Neural cell (in vitro differentiated cells): ENCODE data around the gene CMKLR1. TPM values are rescaled to one million over a fixed set of nuclear protein-coding genes. Genes with fewer than 3 reads are reported as not detected.

Experiments used
- H2AFZ ChIP-seq: fragments of 200-600, 300-800 bp; sonication (generic), shearing (Covaris generic); 2 replicates; pipeline ENCODE4 v1.6.0; 2014; ENCODE audit warnings: low read depth, mild to moderate bottlenecking, antibody characterized with exemption, low read length, moderate library complexity
- H3F3A ChIP-seq: fragments of 200-600 bp; shearing (Covaris generic); 2 replicates; pipeline ENCODE4 v1.6.1; 2016; ENCODE audit warnings: mild to moderate bottlenecking, moderate library complexity, mixed read lengths, antibody characterized with exemption, low read length; ENCODE audit not compliant: insufficient read depth, poor library complexity, severe bottlenecking
- H3K27ac ChIP-seq: fragments of 200-600, 300-800 bp; sonication (generic), shearing (Covaris generic); 2 replicates; pipeline ENCODE4 v1.5.1; 2014; ENCODE audit warnings: mild to moderate bottlenecking, low read length, moderate library complexity
- H3K27me3 ChIP-seq: fragments of 300-800, 200-600 bp; sonication (generic), shearing (Covaris generic); 2 replicates; pipeline ENCODE4 v1.6.0; 2014; ENCODE audit warnings: mild to moderate bottlenecking, low read depth, low read length, moderate library complexity; ENCODE audit not compliant: insufficient read depth
- H3K36me3 ChIP-seq: fragments of 300-800, 200-600 bp; sonication (generic), shearing (Covaris generic); 2 replicates; pipeline ENCODE4 v1.5.1; 2014; ENCODE audit warnings: mild to moderate bottlenecking, antibody characterized with exemption, low read length, moderate library complexity; ENCODE audit not compliant: insufficient read depth
- H3K4me2 ChIP-seq: fragments of 300-800, 200-600 bp; sonication (generic), shearing (Covaris generic); 2 replicates; pipeline ENCODE4 v1.6.0; 2014; ENCODE audit warnings: mild to moderate bottlenecking, low read length
- H3K4me3 ChIP-seq: fragments of 300-800, 200-600 bp; sonication (generic), shearing (Covaris generic); 2 replicates; pipeline ENCODE4 v1.5.1; 2014; ENCODE audit warnings: mild to moderate bottlenecking, low read length, moderate library complexity
- H3K79me2 ChIP-seq: fragments of 200-600 bp; shearing (Covaris generic); replicated peaks from 2 replicates; pipeline ENCODE4 v1.6.0; 2014; ENCODE audit warnings: mild to moderate bottlenecking, low read length, moderate library complexity; ENCODE audit not compliant: insufficient read depth
- H3K9ac ChIP-seq: fragments of 300-800, 200-600 bp; sonication (generic), shearing (Covaris generic); 2 replicates; pipeline ENCODE4 v1.6.1; 2016; ENCODE audit warnings: mild to moderate bottlenecking, low read length, mixed read lengths
- H3K9me2 ChIP-seq: fragments of 200-600 bp; shearing (Covaris generic); 2 replicates; pipeline ENCODE4 v1.6.1; 2016; ENCODE audit warnings: mild to moderate bottlenecking, low read length, mixed read lengths; ENCODE audit not compliant: insufficient read depth
- H3K9me3 ChIP-seq: fragments of 200-600, 300-800 bp; sonication (generic), shearing (Covaris generic); 2 replicates; pipeline ENCODE4 v1.6.1; 2016; ENCODE audit warnings: mild to moderate bottlenecking, mixed run types, low read length, moderate library complexity, mixed read lengths
- H4K20me1 ChIP-seq: fragments of 200-600 bp; shearing (Covaris generic); 2 replicates; pipeline ENCODE4 v1.6.1; 2016; ENCODE audit warnings: mild to moderate bottlenecking, mixed run types; ENCODE audit not compliant: insufficient read depth
- CTCF ChIP-seq: fragments of 450-650 bp; IDR thresholded peaks from 2 replicates; pipeline ENCODE4 v1.5.1; 2014; ENCODE audit warnings: antibody characterized with exemption, mild to moderate bottlenecking, moderate library complexity; ENCODE audit not compliant: poor library complexity, severe bottlenecking
- EP300 ChIP-seq: fragments of 450-650 bp; conservative IDR thresholded peaks from 2 replicates; pipeline ENCODE4 v1.6.1; 2014; ENCODE audit warnings: antibody characterized with exemption, mild to moderate bottlenecking, moderate library complexity; ENCODE audit not compliant: poor library complexity, severe bottlenecking
- EZH2 ChIP-seq: fragments of 200-600, 300-800 bp; shearing (Covaris generic), sonication (generic); IDR thresholded peaks from 2 replicates; pipeline ENCODE4 v1.6.1; 2014; ENCODE audit warnings: antibody characterized with exemption, low read length, borderline replicate concordance, mild to moderate bottlenecking; ENCODE audit not compliant: insufficient read depth, poor library complexity, severe bottlenecking
- MXI1 ChIP-seq: fragments of 450-650 bp; conservative IDR thresholded peaks from 2 replicates; pipeline ENCODE4 v1.6.1; 2014; ENCODE audit warnings: antibody characterized with exemption, mild to moderate bottlenecking; ENCODE audit not compliant: poor library complexity, severe bottlenecking
- POLR2AphosphoS5 ChIP-seq: IDR thresholded peaks from 2 replicates; pipeline ENCODE4 v1.6.1; 2012
- RAD21 ChIP-seq: fragments of 450-650 bp; conservative IDR thresholded peaks from 2 replicates; pipeline ENCODE4 v1.6.1; 2014; ENCODE audit warnings: antibody characterized with exemption, mild to moderate bottlenecking, moderate library complexity
- REST ChIP-seq: IDR thresholded peaks from 2 replicates; pipeline ENCODE4 v1.6.1; 2012; ENCODE audit warnings: borderline replicate concordance
- SMC3 ChIP-seq: fragments of 450-650 bp; conservative IDR thresholded peaks from 2 replicates; pipeline ENCODE4 v1.6.1; 2014; ENCODE audit warnings: antibody characterized with exemption, mild to moderate bottlenecking, moderate library complexity; ENCODE audit not compliant: poor library complexity
- TAF1 ChIP-seq: IDR thresholded peaks from 2 replicates; pipeline ENCODE4 v1.6.1; 2012; ENCODE audit warnings: low read depth
- polyA plus RNA-seq: library from polyadenylated mRNA; depleted of rRNA; stranded (reverse); fragments of >200 nt; gene quantifications from 2 replicates; pipeline ENCODE4 v1.2.3, GENCODE V29; 2014

The CMKLR1 gene
- polyA plus RNA-seq, 1 donor from 2014 or later = 0.06 TPM

DNA sequence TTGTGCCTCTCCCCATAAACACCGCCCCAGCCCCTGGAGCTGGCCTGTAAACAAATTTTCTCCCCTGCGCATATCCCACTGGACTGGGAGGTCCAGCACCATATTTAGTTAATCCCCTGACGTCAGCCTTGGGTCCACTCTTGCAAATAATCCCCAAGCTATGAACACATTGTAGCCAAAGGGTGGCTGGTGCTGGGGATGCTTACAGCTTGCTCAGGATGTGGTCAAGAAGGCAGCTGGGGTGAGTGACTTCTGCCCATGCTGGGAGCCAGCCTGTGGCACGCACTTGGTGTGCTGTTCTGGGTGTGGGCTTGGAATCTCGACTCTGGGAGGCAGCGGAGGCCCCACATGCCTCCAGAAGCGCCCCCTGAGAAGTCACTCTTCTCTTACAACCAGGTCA is 32.1 kb downstream of the CMKLR1 start:
- Histone ChIP-seq H3K27ac (no peak overlapping the region), H4K20me1 (no peaks in the 10 kb centered on the region), H3K79me2 (no peaks in the 10 kb centered on the region), H3K27me3 (no peaks in the 10 kb centered on the region), H3K4me3 (no peak overlapping the region), H3K36me3 (no peaks in the 10 kb centered on the region), H3F3A (no peaks in the 10 kb centered on the region), H2AFZ (no peak overlapping the region), H3K9me2 (no peaks in the 10 kb centered on the region), H3K4me2 (no peak overlapping the region), H3K9ac (no peak overlapping the region), H3K9me3 (no peaks in the 10 kb centered on the region)
- TF ChIP-seq TAF1 (no peak), POLR2AphosphoS5 (no peak), EZH2 (no peak), SMC3 (no peak), CTCF (no peak)

GRCh38 chr12:108306506-108306905 is 32.6 kb downstream of the CMKLR1 start:
- Histone ChIP-seq H2AFZ (no peak overlapping the region), H3F3A (no peaks in the 10 kb centered on the region), H3K27ac (no peak overlapping the region), H3K4me2 (no peak overlapping the region), H3K9me3 (no peaks in the 10 kb centered on the region), H3K79me2 (no peaks in the 10 kb centered on the region), H3K27me3 (no peaks in the 10 kb centered on the region), H3K36me3 (no peaks in the 10 kb centered on the region), H3K9ac (no peak overlapping the region), H3K4me3 (no peak overlapping the region), H4K20me1 (no peaks in the 10 kb centered on the region), H3K9me2 (no peaks in the 10 kb centered on the region)
- TF ChIP-seq EZH2 (no peak), SMC3 (no peak), RAD21 (no peak), EP300 (no peak), TAF1 (no peak), MXI1 (no peak), CTCF (no peak), POLR2AphosphoS5 (no peak), REST (no peak)
